Testis (tissue), 5 donors: ENCODE results near the gene PRDM1. TPM values are rescaled to one million over a fixed set of nuclear protein-coding genes. Genes with fewer than 3 reads are reported as not detected.

Source experiments
- DNase-seq: peaks from one replicate; pipeline ENCODE4 v3.0.0-alpha.2; 2019
- H3K27ac ChIP-seq, 2 donors: fragments of 200-600 bp; sonication (generic); one replicate each; pipeline ENCODE4 v1.5.1; 2019
- H3K27me3 ChIP-seq: fragments of 200-600 bp; sonication (generic); one replicate; pipeline ENCODE4 v1.5.1; 2019
- H3K36me3 ChIP-seq: fragments of 200-600 bp; sonication (generic); one replicate; pipeline ENCODE4 v1.5.1; 2017; ENCODE audit warnings: low read depth; ENCODE audit errors: missing control alignments
- H3K4me1 ChIP-seq: fragments of 200-600 bp; sonication (generic); one replicate; pipeline ENCODE4 v1.5.1; 2019
- H3K4me3 ChIP-seq, 2 donors: fragments of 200-600 bp; sonication (generic); one replicate each; pipeline ENCODE4 v1.5.1; 2017 to 2019
- H3K9me3 ChIP-seq: fragments of 200-600 bp; sonication (generic); one replicate; pipeline ENCODE4 v1.5.1; 2017
- POLR2A ChIP-seq: fragments of 450-650 bp; IDR thresholded peaks from one replicate; pipeline ENCODE4 v1.6.1; 2017; ENCODE audit warnings: antibody characterized with exemption, mild to moderate bottlenecking, moderate library complexity
- WGBS, 2 donors: methylation state at CpG; one replicate each; pipeline ENCODE4 v1.1.5; 2018; 5-methylcytosine and 5-hydroxymethylcytosine counted together
- intact Hi-C: fragments of 100-400 bp; cut with DNase I; formaldehyde crosslinking; loops from one replicate; pipeline ENCODE4 v1.15.1; 2023; ENCODE audit warnings: low total_unique reads
- long read RNA-seq, 2 donors: transcript quantifications; one replicate each; lab custom pipeline, GENCODE V29; 2026
- polyA plus RNA-seq: library from polyadenylated mRNA; stranded (reverse); fragments of 350-450 nt; fragmentation: Illumina TruSeq; extraction: RNeasy Lipid Tissue Mini Kit (QIAGEN cat#74804); gene quantifications from one replicate; pipeline ENCODE4 v1.2.3, GENCODE V29; 2014; ENCODE audit warnings: low read depth, low replicate concordance; ENCODE audit not compliant: insufficient read depth
- total RNA-seq, 2 donors: library from RNA; depleted of rRNA; stranded (reverse); fragments of >200 nt; gene quantifications; one replicate each; pipeline ENCODE4 v1.2.3, GENCODE V29; 2016
- TF ChIP-seq, protein P1 (sequence below), 3 experiments: fragments of 450-650 bp in 2 of 3; fragments of 200-600 bp in 1 of 3; sonication (generic) in 1 of 3; IDR thresholded peaks; one replicate each; pipeline ENCODE4 v1.5.1; 2016 to 2019; ENCODE audit warnings: antibody characterized with exemption in 3 of 3, mild to moderate bottlenecking in 2 of 3, moderate library complexity in 1 of 3

PRDM1 gene
- 1 to 10 TPM; 3.5 to 4.1 TPM for total RNA-seq
- 3.3 TPM for polyA plus RNA-seq
- long read RNA-seq, donor 1, full-length matches to known transcripts = 2 of 2 reads
- long read RNA-seq, donor 1, partial matches to known transcripts = 0 of 2 reads
- long read RNA-seq, donor 1, other reads (novel, unspliced or antisense) = 0 of 2 reads
- long read RNA-seq, donor 2 = 0 reads

DNA sequence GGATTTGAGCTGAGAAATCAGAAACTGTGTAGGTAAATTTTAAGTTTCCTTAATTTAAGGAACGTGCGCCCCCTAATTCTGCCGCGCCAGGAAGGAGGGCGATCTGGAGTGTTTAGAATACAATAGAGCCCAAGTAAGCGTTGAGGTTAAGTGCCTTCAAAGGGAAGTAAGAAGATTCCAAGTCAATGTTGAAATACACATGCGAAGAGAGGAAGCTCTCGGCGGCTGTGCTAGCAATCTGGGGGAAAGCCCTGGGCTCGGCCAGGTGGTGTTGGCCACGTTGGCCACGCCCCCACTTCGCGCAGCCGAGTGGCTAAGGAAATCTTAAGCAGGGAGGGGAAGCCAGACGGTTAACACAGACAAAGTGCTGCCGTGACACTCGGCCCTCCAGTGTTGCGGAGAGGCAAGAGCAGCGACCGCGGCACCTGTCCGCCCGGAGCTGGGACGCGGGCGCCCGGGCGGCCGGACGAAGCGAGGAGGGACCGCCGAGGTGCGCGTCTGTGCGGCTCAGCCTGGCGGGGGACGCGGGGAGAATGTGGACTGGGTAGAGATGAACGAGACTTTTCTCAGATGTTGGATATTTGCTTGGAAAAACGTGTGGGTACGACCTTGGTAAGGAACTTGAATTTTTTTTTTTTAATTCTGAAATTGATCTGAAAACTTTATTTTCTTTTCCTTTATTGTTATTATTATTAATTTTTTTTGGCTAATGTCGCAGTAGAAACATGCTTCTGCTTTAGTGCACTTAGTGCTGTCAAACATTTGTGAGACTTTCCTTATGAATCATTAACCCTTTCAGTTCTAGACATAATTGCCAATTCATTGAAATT is at the start of gene PRDM1:
PRDM1 (plus strand) TSS at position 353 of the 830 bp plus-strand sequence; CDS start at position 571, 218 bp downstream.
- Histone ChIP-seq H3K4me3 (peak within 1 kb of the TSS; percentile 42 to 52), H3K4me1 (peaks cover 5% of the 10 kb centered on the region), H3K36me3 (no peaks in the 10 kb centered on the region), H3K9me3 (no peaks in the 10 kb centered on the region), H3K27me3 (no peaks in the 10 kb centered on the region), H3K27ac (peak within 1 kb of the TSS in 1 of 2 donors; percentile 68)
- TF ChIP-seq, protein P1, sequence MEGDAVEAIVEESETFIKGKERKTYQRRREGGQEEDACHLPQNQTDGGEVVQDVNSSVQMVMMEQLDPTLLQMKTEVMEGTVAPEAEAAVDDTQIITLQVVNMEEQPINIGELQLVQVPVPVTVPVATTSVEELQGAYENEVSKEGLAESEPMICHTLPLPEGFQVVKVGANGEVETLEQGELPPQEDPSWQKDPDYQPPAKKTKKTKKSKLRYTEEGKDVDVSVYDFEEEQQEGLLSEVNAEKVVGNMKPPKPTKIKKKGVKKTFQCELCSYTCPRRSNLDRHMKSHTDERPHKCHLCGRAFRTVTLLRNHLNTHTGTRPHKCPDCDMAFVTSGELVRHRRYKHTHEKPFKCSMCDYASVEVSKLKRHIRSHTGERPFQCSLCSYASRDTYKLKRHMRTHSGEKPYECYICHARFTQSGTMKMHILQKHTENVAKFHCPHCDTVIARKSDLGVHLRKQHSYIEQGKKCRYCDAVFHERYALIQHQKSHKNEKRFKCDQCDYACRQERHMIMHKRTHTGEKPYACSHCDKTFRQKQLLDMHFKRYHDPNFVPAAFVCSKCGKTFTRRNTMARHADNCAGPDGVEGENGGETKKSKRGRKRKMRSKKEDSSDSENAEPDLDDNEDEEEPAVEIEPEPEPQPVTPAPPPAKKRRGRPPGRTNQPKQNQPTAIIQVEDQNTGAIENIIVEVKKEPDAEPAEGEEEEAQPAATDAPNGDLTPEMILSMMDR (IDR thresholded peaks at IDR 0.05) = no peak
- TF ChIP-seq POLR2A = no peak
- intact Hi-C loops = no loop called here
- 0 to 1% methylated on average over 44 of the region's 44 CpGs for WGBS, 2 donors
- DNase-seq = peak; percentile 78

DNA sequence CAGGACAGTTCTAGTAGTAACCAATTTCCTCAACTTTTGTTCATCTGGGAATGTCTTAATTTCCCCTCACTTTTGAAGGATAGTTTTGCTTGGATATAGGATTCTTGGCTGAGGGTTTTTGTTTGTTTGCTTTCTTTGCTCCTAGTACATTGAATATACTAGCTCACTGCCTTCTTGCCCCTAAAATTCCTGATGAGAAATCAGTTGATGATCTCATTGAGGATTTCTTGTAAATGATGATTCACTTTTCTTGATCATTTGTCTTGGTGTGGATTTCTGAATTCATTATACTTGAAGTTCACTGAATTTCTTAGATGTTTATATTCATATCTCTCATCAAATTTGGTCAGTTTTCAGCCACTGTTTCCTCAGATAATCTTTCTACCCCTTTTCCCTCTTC is 49.1 kb upstream of the PRDM1 start:
- Histone ChIP-seq H3K27me3 (no peaks in the 10 kb centered on the region), H3K9me3 (no peaks in the 10 kb centered on the region), H3K36me3 (no peaks in the 10 kb centered on the region), H3K4me3 (no peak overlapping the region), H3K27ac (no peak overlapping the region), H3K4me1 (no peaks in the 10 kb centered on the region)
- DNase-seq = no peak
- intact Hi-C loops = no loop called here
- TF ChIP-seq, protein P1 (IDR thresholded peaks at IDR 0.05) = no peak
- TF ChIP-seq POLR2A = no peak

DNA sequence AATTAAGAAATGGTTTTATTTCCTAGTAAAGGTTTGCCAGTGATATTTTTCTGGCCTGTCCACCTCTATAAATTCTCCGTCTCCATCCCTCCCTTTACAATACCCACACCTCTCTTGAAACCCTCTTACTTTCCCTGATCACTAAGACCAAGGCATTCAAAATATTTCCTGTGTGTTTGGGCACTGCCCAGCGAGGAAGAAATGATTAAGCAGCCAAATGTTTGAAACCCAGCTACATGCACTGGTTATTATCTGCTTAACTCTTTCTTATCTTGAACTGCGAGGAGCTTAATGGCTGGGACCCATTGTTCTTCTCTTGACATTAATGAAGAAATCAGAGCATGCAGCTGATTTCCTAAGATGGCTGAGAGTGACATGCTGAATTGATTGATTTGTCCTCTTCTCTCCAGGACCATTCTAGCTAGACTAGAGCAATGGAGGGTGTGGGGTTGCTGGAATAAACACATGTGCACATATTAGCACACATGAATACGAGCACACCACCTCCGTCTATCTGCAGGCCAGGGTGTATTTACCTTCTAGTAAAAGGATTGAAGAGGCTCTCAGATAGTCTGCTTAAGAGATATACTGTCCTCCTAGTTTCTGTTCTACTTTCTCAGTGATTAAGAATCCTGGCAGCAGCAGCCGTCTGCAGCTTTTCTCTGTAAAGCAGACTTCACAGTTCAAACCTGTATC is 46.1 kb upstream of the PRDM1 start:
- 71 to 79% methylated on average over 6 of the region's 6 CpGs for WGBS, 2 donors
- intact Hi-C loops = no loop called here

DNA sequence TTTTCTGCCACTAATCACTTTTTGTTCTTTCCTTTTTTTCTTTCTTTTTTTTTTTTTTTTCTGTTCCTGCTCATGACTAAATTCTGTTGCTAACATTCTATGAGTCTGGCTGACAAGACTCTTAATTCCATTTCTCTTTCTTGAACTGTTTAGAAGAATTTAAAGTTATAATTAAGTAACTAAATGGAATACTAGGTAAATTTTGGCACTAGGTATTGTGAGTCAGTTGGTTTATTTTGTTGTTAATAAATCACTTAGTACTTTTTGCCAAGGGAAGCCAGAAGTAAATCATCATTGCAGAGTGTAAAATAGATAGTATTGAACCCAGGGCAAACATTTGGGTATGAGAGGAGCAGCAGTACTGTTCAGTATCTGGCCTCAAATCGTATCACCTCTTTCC is 42.0 kb upstream of the PRDM1 start:
- Histone ChIP-seq H3K36me3 (no peaks in the 10 kb centered on the region), H3K27me3 (no peaks in the 10 kb centered on the region), H3K27ac (no peak overlapping the region), H3K9me3 (no peaks in the 10 kb centered on the region), H3K4me3 (no peak overlapping the region), H3K4me1 (no peaks in the 10 kb centered on the region)
- TF ChIP-seq, protein P1 (IDR thresholded peaks at IDR 0.05) = no peak
- no peak for TF ChIP-seq POLR2A
- 83 to 87% methylated on average over 1 of the region's 1 CpG for WGBS, 2 donors
- no peak for DNase-seq
- intact Hi-C loops = no loop called here

More for the DNA sequence above, 46.1 kb upstream of the PRDM1 start:
- no peak for DNase-seq
- no peaks in the 10 kb centered on the region for H3K27me3 ChIP-seq
- no peaks in the 10 kb centered on the region for H3K9me3 ChIP-seq
- no peak overlapping the region for H3K4me3 ChIP-seq
- H3K4me1 ChIP-seq = no peaks in the 10 kb centered on the region
- no peaks in the 10 kb centered on the region for H3K36me3 ChIP-seq
- TF ChIP-seq, protein P1 (IDR thresholded peaks at IDR 0.05) = no peak
- TF ChIP-seq POLR2A = no peak
- no peak overlapping the region for H3K27ac ChIP-seq
